GM19397 (cell line): ENCODE measurements around the gene HOXA9.

Experiments used
- ATAC-seq: cut with Tn5 transposase; IDR thresholded peaks from one replicate; pipeline ENCODE4 v1.9.1; 2021; ENCODE audit warnings: mild to moderate bottlenecking, moderate library complexity; ENCODE audit not compliant: unreplicated experiment

HOXA9 gene

DNA sequence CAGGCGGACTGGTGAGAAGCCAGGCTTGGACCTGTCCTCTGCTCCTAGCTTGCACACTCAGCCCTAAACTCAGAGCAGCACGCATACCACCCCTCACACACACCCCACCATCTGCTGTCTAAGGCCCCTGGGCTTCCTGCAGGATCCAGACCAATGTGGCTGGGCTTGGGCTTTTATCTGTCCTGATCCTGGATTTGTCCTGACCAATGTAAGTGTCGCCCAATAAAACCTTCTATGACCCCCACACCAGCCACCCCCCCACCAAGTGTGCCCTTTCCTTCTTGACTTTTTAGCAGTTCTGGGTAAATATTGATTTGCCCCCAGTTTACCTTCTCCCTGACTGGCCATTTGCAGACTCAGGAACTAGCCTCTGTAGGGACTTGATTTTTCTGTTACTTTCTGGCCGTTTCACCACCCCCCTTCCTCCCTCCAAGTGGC, 36.3 kb upstream of the HOXA9 start:
- no peak for ATAC-seq

DNA sequence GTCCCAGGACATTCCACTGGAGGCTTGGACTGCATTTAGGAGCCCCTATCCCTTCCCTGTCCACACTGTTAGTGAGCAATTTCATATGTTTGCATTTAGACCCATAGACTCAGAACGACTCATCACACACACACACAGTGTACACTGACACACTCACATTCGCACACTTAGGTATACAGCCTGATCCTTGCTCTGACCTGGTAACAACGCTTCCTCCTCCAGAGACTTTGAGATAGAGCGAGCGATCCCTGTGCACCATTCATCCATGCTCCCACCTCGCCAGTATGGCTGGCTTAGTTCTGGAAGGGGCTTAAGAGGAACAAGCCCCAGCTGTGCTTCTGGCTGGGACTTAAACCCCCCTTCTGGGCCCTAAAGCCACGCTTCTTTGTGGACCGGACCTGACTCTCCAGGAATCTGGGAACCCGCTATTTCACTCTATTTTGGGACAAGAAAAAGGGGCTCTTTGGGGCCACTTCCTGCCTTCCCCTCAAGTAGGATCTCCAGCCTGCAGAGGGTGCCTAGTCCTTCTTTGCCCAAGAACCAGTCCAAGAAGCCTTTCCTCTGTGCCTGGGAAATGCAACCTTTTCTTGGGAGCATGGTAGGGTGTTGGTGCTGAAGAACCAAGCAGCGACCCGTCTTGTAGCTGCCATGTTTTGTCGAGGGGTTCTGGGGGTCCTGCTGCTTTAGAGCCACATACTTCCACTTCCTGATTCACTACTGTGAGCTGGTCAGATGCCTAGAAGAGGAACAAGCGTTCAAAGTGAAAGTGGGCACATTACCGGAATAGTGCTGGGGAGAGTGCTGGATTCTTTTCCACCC, 35.6 kb upstream of the HOXA9 start:
- ATAC-seq: no peak

DNA sequence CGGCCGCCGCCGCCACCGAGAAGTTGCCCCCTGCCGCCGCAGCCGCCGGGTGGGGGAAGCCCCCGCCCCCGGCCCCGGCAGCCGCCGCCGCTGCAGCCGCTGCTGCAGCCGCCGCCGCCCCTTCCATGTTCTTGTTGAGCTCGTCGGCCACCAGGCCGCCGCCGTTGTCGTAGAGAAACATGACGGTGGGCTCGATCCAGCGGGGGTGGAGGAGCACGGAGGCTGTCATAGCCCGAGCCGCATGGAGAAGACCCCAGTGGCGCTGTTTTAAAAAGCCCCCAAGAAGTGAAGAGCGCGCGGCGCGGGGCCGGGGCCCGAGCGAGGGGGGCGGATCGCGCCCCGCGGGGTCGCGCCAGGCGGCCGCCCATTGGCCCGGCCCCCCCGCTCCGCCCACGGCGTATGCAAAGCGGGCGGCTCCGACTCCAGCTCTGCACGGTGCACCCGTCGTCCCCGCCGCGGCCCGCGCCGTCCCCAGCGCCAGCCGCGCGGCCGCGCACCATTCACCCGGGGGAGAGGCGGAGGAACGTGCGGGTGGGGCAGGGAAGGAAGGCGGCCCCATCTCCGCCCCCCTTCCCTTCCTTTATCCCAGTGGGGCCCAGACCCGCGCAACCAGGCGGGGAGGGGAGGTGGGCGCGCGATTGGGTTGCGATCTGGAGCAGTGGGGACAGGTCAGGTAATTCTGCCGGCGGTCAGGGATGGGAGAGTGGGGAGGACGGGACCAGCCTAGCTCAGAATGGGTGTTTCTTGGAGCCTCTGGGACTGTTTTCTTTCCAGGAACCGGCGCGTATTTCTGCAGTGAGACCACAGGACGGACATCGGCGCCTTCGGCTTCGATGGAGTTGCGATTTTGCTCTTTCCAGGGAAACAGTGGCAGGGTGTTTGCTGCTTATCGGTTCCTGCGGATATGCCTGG, 34.8 kb upstream of the HOXA9 start, which contains the start of gene HOXA13:
Gene HOXA13, minus strand, starts transcription at position 243 of the 912 bp plus-strand sequence. Its CDS starts 14 bp downstream, at position 229.
- ATAC-seq: peak; percentile 45

DNA sequence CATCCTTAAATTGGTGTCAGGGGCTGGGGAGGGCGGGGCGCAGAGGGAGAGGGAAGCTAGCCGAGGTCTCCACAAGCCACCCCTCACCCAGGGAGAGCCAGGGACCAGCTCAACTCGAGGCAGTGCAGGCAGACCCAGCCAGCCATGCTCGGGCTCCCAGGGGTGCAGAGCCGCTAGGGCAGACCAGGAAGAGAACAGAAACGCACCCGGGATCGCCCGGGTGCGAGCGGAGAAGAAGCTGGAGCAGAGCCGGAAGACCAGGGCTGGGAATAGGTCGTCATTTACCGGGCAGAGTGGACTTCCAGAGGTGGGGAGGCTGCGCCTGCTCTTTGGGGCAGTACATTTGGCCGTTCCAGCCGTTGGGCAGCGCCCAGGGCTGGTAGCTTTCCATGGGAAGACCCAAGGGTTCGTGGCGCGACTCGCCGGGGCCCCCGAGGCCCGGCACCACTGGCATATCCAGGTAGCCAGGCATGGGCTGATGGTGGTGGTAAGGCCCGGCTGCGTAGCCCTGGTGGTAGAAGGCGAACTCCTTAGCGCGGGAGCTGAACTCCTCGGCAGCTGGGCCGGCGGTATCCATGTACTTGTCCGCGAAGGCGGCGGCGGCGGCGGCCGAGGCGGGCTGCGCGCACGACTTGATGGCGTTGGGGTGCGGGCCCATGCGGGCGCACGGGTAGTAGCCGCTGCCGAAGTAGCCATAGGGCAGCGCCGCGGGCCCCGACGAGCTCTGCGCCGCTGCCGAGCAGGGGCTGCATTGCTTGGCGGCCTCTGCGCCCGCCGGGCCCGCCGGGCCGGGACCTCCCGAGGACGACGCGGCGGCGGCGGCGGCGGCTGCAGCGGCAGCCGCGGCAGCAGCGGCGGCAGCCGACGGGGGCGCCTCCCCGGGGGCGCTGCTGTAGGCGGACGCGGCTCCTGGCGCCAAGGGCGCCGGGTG, 33.8 kb upstream of the HOXA9 start:
- ATAC-seq: no peak

DNA sequence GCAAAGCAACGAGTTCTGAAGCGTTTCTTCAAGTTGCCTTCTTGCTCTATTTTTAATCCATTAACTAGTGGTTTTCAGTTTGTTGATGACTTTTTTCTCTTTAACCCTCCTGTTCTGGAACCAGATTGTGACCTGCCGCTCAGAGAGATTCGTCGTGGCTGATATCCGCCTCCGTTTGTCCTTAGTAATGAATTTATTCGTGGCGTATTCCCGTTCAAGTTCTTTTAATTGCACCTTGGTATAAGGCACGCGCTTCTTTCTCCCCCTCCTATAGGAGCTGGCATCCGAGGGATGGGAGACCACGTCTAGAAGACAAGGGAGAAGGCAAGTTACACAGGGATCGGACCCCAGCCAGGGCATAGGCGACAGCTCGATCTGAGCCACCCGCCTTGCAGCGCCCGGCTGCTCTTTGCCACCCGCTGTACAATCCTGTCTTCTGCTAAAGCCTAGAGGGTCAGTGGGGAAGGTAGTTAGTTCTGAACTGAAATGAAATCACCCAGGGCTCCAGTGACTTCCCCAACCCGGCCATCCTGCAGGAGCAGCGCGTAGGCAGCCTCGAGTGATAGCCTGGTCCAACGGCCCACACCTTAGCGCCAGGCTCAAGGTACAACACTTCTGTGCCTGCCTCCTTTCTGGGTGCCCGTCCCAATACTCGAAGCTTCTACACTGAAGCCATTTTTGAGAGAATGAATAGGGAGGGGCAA, 33.0 kb upstream of the HOXA9 start:
- ATAC-seq: no peak

DNA sequence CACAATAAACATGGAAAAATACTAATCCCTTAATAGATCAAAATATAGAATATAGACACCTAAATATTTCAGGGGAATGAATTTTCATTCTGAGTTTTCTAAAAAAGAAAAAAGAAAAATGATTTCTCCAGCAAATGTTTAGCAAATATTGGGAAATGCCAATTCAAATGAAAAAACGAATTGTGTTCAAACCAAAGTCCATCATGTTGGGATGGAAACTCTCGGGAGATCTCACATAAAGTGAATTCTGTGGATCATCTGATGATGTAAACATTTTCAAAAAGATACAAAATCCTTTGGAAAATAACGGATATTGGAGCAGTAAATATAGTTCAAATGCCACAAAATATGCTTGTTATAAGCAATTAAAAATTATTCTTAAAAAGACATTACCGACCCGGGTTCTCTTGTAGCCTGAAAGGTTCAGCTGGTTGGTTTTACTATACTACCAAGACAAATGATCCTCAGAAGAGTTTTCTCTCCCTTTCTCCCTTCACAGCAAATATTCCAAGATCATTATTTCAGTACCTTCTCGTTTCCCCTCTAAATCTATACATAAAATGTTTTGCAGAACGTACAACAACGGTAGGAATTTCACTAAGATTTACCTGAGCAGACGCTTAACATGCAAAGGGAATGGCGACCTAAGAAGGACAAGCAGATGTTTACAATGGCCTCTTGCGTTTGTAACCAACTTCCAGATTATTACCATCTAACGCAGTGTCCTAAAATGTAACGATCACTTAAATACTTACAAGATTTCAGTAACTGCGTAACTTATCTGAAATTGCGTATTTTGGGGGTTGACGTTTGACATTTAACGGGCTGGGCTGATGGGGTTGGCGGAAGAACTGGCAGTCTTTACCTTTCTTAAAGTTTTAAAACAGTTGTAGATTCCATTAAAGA, 32.1 kb upstream of the HOXA9 start:
- no peak for ATAC-seq

DNA sequence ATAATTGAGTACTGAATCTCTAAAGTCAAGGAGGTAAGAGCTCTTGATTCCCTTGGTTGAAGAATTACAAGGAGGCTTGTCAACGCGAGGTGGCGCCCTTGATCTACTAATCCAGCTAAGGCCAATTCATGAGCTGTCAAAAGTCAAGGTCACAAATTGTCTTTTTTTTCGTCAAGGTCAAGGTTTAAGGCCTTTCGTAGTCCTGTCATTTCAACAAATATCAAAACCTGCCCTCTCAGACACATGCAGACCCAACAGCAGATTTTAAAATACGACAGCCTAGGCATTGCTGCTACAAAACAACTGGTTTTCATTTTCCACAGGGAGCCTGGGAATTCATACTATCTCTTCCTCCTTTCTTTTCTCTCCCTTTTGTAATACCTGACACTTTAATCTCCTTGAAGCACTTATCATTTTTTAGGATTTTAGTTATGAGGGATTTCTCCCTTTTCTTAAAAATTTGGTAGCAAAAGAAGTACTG, 31.0 kb upstream of the HOXA9 start:
- ATAC-seq: no peak

DNA sequence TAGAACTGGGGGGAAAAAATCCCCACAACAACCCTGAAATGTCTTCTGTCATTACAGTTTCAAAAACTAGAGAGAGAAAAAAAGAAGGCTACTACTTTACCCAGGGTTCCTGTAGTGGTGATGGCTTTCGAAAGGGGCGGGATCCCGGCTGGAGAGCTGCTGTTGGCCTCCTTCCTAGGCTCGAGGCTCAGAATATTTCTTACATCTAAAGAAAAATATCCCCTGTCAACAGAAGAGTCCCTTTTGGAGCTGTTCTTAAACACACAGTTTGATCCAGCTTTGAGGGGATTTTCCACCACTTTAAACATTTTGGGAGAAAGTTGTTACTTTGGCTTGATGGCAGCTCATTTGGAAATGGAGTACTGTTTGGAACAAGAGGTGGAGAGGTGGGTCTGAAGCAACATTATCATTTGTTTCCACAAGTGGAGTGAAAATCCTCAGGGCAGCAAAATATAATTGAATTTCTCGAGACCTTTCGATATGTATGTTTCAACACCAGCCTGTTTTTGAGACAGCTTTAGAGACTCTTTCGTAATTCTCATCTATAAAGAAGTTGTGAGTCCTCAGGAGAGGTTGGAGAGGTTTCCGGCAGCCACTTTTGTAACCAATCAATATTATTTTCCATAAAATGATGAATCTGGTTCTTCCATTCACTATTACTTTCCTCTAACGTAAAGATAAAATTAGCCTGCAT, 29.5 kb upstream of the HOXA9 start:
- no peak for ATAC-seq

DNA sequence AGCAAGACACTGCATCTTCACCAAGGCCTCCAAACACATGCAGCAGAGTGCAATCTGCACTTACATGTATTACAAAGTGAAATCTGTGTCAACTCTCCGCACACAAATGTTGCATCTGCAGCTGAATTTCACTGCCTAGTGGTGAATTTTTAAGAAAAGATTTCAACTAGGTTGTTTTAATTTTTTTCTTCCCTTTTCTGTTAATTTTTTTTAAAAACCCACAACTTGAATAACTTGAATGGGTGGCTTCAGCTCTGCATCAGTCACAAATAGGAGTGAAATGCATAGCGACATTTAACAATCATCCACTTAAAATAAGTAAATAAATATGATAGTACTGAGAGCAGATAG, 28.6 kb upstream of the HOXA9 start:
- ATAC-seq: no peak

DNA sequence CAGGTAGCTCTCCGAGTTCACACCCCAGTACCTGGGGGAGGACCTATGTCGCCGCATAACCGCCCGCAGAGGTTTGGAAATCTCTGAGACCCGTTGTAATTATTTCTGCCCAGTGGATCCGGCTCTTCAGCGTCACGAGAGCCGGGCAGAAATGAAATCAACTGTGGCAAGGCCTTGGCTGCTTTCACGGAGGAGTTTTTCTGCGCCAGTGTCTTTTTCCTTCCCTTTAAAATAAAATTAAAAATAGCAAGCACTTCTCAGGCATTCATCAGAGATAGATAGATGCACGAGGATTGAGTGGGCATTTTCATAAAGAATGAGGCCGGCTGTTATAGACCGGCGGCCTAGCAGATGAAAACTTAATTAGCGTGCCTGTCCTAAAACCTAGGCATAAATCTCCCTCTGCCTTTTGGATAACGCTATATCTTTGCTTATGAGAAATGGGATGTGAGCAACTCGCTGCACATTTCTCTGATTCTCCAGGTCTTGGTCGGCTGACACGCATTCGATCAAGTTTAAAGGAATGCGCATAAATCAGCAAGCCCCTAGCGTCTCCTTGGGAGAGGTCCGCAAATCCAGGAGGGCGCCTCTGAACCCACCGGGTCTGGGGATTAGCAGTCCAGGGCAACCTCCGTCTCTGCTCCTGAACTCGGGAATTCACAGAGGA, 28.1 kb upstream of the HOXA9 start:
- ATAC-seq: no peak

DNA sequence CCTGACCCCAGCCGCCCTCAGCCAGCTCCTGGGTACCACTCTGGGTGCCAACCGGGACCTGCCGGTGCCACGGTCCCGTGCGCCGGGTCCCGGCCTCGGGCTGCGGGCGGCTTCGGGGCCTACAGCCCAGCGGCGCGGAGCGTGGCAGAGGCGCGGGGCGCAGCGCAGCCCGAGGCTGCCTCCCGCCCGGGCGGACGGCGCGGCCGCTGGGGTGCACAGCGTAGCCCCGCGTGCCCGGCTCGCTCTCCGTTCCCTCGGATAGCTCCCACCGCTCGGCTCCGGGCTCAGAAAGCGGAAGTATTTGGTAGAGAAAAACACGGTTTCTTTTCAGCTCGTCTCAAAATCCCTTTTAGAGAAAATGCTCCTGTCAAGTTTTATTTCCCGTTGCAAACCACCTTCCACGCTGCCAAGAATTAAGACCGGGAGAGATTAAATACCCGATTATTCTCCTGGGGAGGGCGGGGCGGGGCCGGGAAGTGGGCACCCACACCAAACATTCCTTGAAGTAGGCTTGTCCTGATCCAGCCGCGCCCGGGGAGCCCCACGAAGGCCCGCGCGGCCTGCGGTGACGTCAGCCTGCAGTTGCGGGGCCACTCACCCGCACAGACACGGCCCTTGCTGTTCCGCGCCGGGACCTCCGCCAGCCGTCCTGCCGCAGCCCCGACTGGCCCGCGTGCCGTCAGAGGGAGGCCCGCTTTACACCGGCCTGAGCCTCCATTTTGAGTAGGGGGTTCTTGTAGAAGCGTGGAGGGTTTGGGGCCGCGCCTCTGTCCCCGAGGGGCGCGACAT, 27.4 kb upstream of the HOXA9 start:
- no peak for ATAC-seq

DNA sequence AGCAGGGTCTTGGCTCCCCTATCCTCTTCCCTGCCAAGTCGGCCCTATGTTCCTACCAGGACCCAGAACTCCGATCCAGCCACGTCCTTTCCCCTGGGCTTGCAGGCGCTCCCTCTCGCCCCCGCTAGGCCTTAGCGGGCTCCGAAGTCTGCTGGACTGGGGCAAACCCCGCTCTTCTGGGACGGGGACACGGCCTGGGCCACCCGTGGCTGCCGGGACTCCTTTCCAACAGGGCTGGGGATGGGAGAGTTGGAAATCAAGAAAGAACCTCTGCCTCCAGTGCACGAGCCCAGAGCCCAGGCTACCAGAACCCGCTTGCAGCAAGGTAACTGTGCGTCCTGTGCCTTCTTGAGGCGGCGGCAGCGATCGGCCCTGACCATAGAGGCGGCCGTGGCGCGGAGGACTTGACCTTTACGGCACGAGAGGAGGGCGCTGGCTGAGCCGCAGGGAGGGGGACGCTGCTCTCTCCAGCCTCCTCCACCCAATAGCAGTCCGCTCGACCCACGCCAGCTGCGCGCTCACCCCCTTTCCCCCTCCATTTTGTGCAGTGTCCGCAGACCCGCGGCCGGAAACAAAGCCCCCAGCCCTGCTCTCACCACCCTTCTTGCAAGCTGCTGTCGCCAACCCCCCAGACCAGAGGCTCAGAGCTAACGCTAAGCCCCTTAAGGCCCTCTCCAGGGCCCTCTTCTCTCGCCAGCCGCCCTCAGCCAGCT, 26.7 kb upstream of the HOXA9 start:
- no peak for ATAC-seq

DNA sequence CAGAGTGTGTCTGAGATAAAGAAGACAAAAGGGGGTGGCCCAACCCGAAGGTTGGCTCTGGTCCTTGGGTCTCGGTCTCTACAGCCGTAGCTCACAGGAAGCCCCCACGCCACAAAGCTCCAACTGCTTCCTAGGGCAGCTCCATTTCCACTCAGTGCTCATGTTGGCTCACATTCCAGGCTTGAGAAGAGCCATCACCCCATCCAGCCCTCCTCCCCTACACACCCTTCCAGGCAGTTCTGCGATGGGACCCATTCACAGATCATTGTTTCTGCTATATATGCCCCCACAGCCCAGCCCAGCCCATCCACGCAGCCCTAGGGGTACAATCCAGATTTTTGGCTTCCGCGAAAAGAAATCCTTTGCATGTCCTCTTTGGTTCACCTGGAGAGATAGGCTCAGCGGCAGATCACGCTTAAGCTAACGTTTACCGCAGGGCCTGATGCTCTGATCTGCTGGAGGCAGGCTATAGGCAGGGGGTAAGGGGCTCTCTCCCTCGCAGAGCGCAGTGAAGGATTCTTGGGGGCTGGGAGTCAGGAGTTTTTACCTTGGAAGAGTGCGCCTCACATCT, 25.9 kb upstream of the HOXA9 start:
- ATAC-seq: no peak

DNA sequence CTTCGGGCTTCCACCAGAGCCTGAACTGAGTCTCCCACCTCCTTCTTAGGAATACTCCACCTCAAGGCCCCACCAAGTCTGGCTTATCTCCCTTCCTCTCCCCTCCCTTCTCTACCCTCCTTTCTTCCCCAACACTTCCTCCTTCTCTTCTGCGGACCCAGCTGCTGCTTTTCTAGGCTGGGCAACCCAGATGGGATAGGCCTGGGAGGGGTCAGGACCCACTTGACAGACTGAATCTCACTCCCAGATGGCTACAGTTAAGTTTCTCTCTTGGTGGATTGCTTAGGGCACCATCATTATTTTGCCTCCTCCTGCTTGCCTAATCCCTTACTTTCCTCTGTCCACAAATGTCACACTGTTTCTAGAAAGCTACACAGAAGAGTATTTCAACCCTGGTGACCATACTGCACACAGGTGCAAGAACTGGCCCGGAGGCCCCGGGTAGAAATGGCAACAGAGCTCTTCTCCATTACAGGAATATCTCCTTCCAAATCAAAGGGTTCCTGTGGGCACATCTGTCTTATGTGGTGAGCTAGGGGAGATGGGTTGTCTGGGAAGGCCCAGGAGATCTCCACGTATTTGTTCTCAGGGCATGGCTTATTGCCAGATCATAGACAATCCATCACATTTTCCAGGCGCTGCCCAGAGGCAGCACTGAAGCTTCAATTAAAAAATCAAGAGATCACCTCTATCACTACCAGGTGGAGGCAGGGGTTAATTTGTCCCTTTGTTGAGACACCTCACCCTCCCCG, 24.8 kb upstream of the HOXA9 start:
- ATAC-seq: no peak

DNA sequence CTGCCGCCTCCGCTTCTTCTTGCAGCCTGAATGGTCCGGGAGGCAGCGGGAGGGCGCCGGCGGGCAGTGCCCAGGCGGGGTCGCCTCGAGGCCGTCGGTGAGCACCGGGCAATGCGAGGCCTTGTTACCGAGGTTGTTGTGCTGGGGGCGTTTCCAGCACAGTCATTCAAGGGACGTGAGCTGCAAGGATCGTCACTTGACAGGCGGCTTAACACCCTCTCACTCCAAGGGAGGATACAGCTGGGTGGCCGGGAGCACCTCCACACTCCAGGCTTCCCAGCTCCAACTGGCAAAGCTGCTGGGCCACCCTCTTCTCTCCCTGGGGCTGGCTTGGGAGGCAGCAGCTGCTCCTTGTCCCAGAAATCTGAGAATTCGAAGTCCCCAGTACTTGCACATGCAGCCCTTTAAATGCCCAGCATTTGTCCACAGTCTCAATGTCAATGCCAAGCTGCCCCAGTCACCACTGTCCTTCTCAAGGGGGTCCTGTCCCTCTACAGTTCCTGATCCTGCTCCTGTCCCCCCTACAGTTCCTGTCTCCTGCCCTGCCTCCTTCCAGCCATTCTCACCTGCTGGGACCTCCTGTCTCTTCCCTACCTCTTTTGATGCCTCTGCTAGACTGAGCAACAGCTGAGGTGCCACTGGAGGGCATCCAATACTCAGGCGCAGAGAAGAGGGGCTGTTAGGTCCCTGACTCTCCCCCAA, 24.1 kb upstream of the HOXA9 start:
- no peak for ATAC-seq
